Chondrocyte (in vitro differentiated cells): ENCODE results near the gene MRNIP. TPM values are rescaled to one million over a fixed set of nuclear protein-coding genes. Genes with fewer than 3 reads are reported as not detected.

Experiments
- DNase-seq: peaks from one replicate; pipeline ENCODE4 v3.0.0; 2021; ENCODE audit warnings: mixed read lengths, low spot score
- H3K27ac Mint-ChIP-seq: one replicate; pipeline ENCODE4 v1.8.0; 2021; ENCODE audit warnings: mild to moderate bottlenecking, moderate library complexity, mixed read lengths; ENCODE audit not compliant: unreplicated experiment
- H3K27me3 Mint-ChIP-seq: 2 replicates; pipeline ENCODE4 v1.8.0; 2021; ENCODE audit warnings: low read depth, mixed read lengths
- H3K36me3 Mint-ChIP-seq: 2 replicates; pipeline ENCODE4 v1.8.0; 2021; ENCODE audit warnings: low read depth, mixed read lengths
- H3K4me1 Mint-ChIP-seq: 2 replicates; pipeline ENCODE4 v1.8.0; 2021; ENCODE audit warnings: low read depth, mild to moderate bottlenecking, mixed read lengths
- H3K4me3 Mint-ChIP-seq: one replicate; pipeline ENCODE4 v1.8.0; 2021; ENCODE audit warnings: mild to moderate bottlenecking, moderate library complexity, mixed read lengths; ENCODE audit not compliant: unreplicated experiment
- H3K9me3 Mint-ChIP-seq: 2 replicates; pipeline ENCODE4 v1.8.0; 2021; ENCODE audit warnings: low read depth, mixed read lengths
- CTCF ChIP-seq: fragments of 200-600 bp; sonication (generic); IDR thresholded peaks from 2 replicates; pipeline ENCODE4 v1.5.0; 2021; ENCODE audit warnings: antibody characterized with exemption, mild to moderate bottlenecking, moderate library complexity
- total RNA-seq: library from RNA; stranded (reverse); gene quantifications from 3 replicates; pipeline ENCODE4 v1.2.1, GENCODE V29; 2021

MRNIP gene
- total RNA-seq, 1 donor from 2014 or later, result 13.4 TPM

GRCh38 chr5:179880066-179880650, 21.5 kb upstream of the MRNIP start:
- H3K27me3 Mint-ChIP-seq, result no peaks in the 10 kb centered on the region
- H3K9me3 Mint-ChIP-seq, result peaks cover 21% of the 10 kb centered on the region
- peak; percentile 54 for DNase-seq
- H3K4me1 Mint-ChIP-seq, result no peaks in the 10 kb centered on the region
- H3K27ac Mint-ChIP-seq, result no peak overlapping the region
- peaks cover 36% of the 10 kb centered on the region for H3K36me3 Mint-ChIP-seq
- no peak for TF ChIP-seq CTCF
- no peak overlapping the region for H3K4me3 Mint-ChIP-seq

- peaks cover 17% of the 10 kb centered on the region for H3K9me3 Mint-ChIP-seq
- TF ChIP-seq CTCF, result no peak
- no peaks in the 10 kb centered on the region for H3K4me1 Mint-ChIP-seq
- peak; percentile 81 for DNase-seq
- no peak overlapping the region for H3K4me3 Mint-ChIP-seq
- no peak overlapping the region for H3K27ac Mint-ChIP-seq
- no peaks in the 10 kb centered on the region for H3K27me3 Mint-ChIP-seq
- peaks cover 34% of the 10 kb centered on the region for H3K36me3 Mint-ChIP-seq
Observed at GRCh38 chr5:179879690-179880010, 21.0 kb upstream of the MRNIP start.

GRCh38 chr5:179879003-179879689, 20.5 kb upstream of the MRNIP start:
- Mint-ChIP-seq H3K27ac (no peak overlapping the region), H3K36me3 (peaks cover 29% of the 10 kb centered on the region), H3K9me3 (peaks cover 14% of the 10 kb centered on the region), H3K27me3 (no peaks in the 10 kb centered on the region), H3K4me3 (no peak overlapping the region), H3K4me1 (no peaks in the 10 kb centered on the region)
- no peak for TF ChIP-seq CTCF
- DNase-seq, result peak; percentile 89

- Mint-ChIP-seq H3K36me3 (peaks cover 23% of the 10 kb centered on the region), H3K27me3 (no peaks in the 10 kb centered on the region), H3K9me3 (peaks cover 7% of the 10 kb centered on the region), H3K4me1 (no peaks in the 10 kb centered on the region), H3K27ac (no peak overlapping the region), H3K4me3 (no peak overlapping the region)
- peak; percentile 83 for DNase-seq
- TF ChIP-seq CTCF, result no peak
Observed at GRCh38 chr5:179878222-179879002, 19.8 kb upstream of the MRNIP start.

GRCh38 chr5:179876610-179876952, 18.0 kb upstream of the MRNIP start:
- Mint-ChIP-seq H3K36me3 (peaks cover 18% of the 10 kb centered on the region), H3K27me3 (no peaks in the 10 kb centered on the region), H3K9me3 (no peaks in the 10 kb centered on the region), H3K27ac (no peak overlapping the region), H3K4me1 (no peaks in the 10 kb centered on the region), H3K4me3 (no peak overlapping the region)
- TF ChIP-seq CTCF, result no peak
- peak; percentile 6 for DNase-seq
